Upper lobe of left lung (tissue), 6 donors: ENCODE measurements around the gene PRPF8. TPM values are rescaled to one million over a fixed set of nuclear protein-coding genes. Genes with fewer than 3 reads are reported as not detected.
"Not testable (repeated sequence)": the region's sequence is repeated elsewhere in the genome, so short reads cannot be mapped to it uniquely, and the experiment has no call there.

Experiments used
- ATAC-seq, 2 donors: fragments of 200-7000 bp; cut with Tn5 transposase; one replicate each; pipeline ENCODE4 v1.9.1; 2022; ENCODE audit warnings: mild to moderate bottlenecking in 2 of 2, moderate library complexity in 2 of 2; ENCODE audit not compliant: low FRiP score in 2 of 2
- DNase-seq, 2 donors: peaks; one replicate each; pipeline ENCODE4 v3.0.0-alpha.2; 2019 to 2020
- H3K27ac ChIP-seq, 4 donors: fragments of 200-600 bp; sonication (generic); one replicate each; pipeline ENCODE4 v1.5.1; 2016 to 2019
- H3K27me3 ChIP-seq, 4 donors: fragments of 200-600 bp; sonication (generic); one replicate each; pipeline ENCODE4 v1.5.1; 2017 to 2019
- H3K36me3 ChIP-seq, 4 donors: fragments of 200-600 bp; sonication (generic); one replicate each; pipeline ENCODE4 v1.5.1; 2016 to 2019
- H3K4me1 ChIP-seq, 4 donors: fragments of 200-600 bp; sonication (generic); one replicate each; pipeline ENCODE4 v1.5.1; 2018 to 2019
- H3K4me3 ChIP-seq, 4 donors: fragments of 200-600 bp; sonication (generic); one replicate each; pipeline ENCODE4 v1.5.1; 2017 to 2019; ENCODE audit warnings: mild to moderate bottlenecking in 2 of 4, moderate library complexity in 1 of 4
- H3K9me3 ChIP-seq, 4 donors: fragments of 200-600 bp; sonication (generic); one replicate each; pipeline ENCODE4 v1.5.1; 2018 to 2019
- CTCF ChIP-seq, 6 experiments: fragments of 450-650 bp in 4 of 6; fragments of 200-600 bp in 2 of 6; sonication (generic) in 2 of 6; IDR thresholded peaks; one replicate each; pipeline ENCODE4 v1.5.1; 2016 to 2019; ENCODE audit warnings: antibody characterized with exemption in 6 of 6
- EP300 ChIP-seq, 4 donors: sonication (generic); formaldehyde crosslinking; IDR thresholded peaks; one replicate each; pipeline ENCODE4 v1.5.1; 2017; ENCODE audit warnings: antibody characterized with exemption in 4 of 4, control low read depth in 2 of 4
- POLR2A ChIP-seq, 4 donors: fragments of 450-650 bp; IDR thresholded peaks; one replicate each; pipeline ENCODE4 v1.5.1; 2016 to 2017; ENCODE audit warnings: antibody characterized with exemption in 4 of 4, mild to moderate bottlenecking in 2 of 4
- POLR2AphosphoS5 ChIP-seq, 2 donors: sonication (generic); formaldehyde crosslinking; IDR thresholded peaks; one replicate each; pipeline ENCODE4 v1.5.1; 2017; ENCODE audit warnings: antibody characterized with exemption in 2 of 2
- WGBS, 2 donors: methylation state at CpG; one replicate each; pipeline ENCODE4 v1.1.5; 2017 to 2018; 5-methylcytosine and 5-hydroxymethylcytosine counted together
- total RNA-seq, 6 donors: library from RNA; depleted of rRNA in 4 of 6; stranded (reverse); fragments of >200 nt in 4 of 6; gene quantifications; one replicate each; pipeline versions ENCODE4 v1.1.0 to v1.2.1, GENCODE V29; 2016 to 2021
- donor health status: DM: no; HTN: no; CAD: no; lungs with moderate emphysema.
- donor health status: DM: no; HTN: yes; CAD: no; lungs with severe emphysema.

Gene PRPF8
- total RNA-seq, 6 donors from 2014 or later: 173 to 283 (median 220) TPM

- no peak for ATAC-seq
- H3K27ac ChIP-seq: no peak overlapping the region
- 74 to 81% methylated on average over 4 of the region's 4 CpGs for WGBS, 2 donors
Measured at GRCh38 chr17:1711804-1712203, 27.1 kb upstream of the PRPF8 start.

GRCh38 chr17:1710807-1711553 lies 26.3 kb upstream of the PRPF8 start:
- H3K27me3 ChIP-seq: no peaks in the 10 kb centered on the region
- DNase-seq (peak in 1 of 2 donors; percentile 37), ATAC-seq (no peak)
- peaks cover 45 to 64% (median 49%) of the 10 kb centered on the region in 4 donors for H3K4me1 ChIP-seq
- peaks cover 4 to 40% (median 19%) of the 10 kb centered on the region in 4 donors for H3K36me3 ChIP-seq
- no peaks in the 10 kb centered on the region for H3K9me3 ChIP-seq
- peak overlapping the region; percentile 43 to 87 (median 64) for H3K4me3 ChIP-seq
- WGBS, 2 donors: 26 to 30% methylated on average over 9 to 14 of the region's 14 CpGs
- no peak for TF ChIP-seq EP300 (IDR thresholded peaks at IDR 0.05)
- peak in 1 of 2 donors; percentile 7 for TF ChIP-seq POLR2AphosphoS5 (IDR thresholded peaks at IDR 0.05)
- H3K27ac ChIP-seq: peak overlapping the region; percentile 64 to 93 (median 86)

More at GRCh38 chr17:1711804-1712203, 27.1 kb upstream of the PRPF8 start:
- TF ChIP-seq POLR2A (IDR thresholded peaks at IDR 0.05): no peak
- TF ChIP-seq POLR2AphosphoS5 (IDR thresholded peaks at IDR 0.05): no peak
- no peak for TF ChIP-seq EP300 (IDR thresholded peaks at IDR 0.05)
- Histone ChIP-seq H3K36me3 (peaks cover 4 to 40% (median 19%) of the 10 kb centered on the region in 4 donors), H3K4me1 (peaks cover 45 to 64% (median 49%) of the 10 kb centered on the region in 4 donors), H3K9me3 (no peaks in the 10 kb centered on the region), H3K27me3 (no peaks in the 10 kb centered on the region), H3K4me3 (no peak overlapping the region)
- DNase-seq: no peak

- H3K9me3 ChIP-seq: no peaks in the 10 kb centered on the region
- H3K4me1 ChIP-seq: peaks cover 44 to 64% (median 49%) of the 10 kb centered on the region in 4 donors
- WGBS, 2 donors: 5 to 11% methylated on average over 17 to 50 of the region's 83 CpGs
- TF ChIP-seq EP300 (IDR thresholded peaks at IDR 0.05): no peak
- peak in 1 of 6 experiments; percentile 19 for TF ChIP-seq CTCF (IDR thresholded peaks at IDR 0.05)
- peak in 2 of 4 donors; percentile 56 to 85 for TF ChIP-seq POLR2A (IDR thresholded peaks at IDR 0.05)
- peak; percentile 36 to 70 for TF ChIP-seq POLR2AphosphoS5 (IDR thresholded peaks at IDR 0.05)
- H3K4me3 ChIP-seq: peak within 1 kb of the TSS; percentile 43 to 87 (median 64)
- H3K27me3 ChIP-seq: no peaks in the 10 kb centered on the region
- ATAC-seq (peak; percentile 74 to 77), DNase-seq (peak; percentile 85 to 94)
- H3K27ac ChIP-seq: peak within 1 kb of the TSS; percentile 64 to 93 (median 86)
- H3K36me3 ChIP-seq: peaks cover 4 to 40% (median 19%) of the 10 kb centered on the region in 4 donors
Measured at GRCh38 chr17:1709971-1710806, 25.5 kb upstream of the PRPF8 start, which contains the start of gene TLCD2. Gene TLCD2 (minus strand): TSS chr17:1710377. CDS start chr17:1710242, 135 bp downstream.

GRCh38 chr17:1709403-1709951 lies 24.8 kb upstream of the PRPF8 start:
- Histone ChIP-seq H3K4me1 (peaks cover 37 to 59% (median 46%) of the 10 kb centered on the region in 4 donors), H3K9me3 (no peaks in the 10 kb centered on the region), H3K27me3 (no peaks in the 10 kb centered on the region), H3K27ac (peak overlapping the region in 3 of 4 donors; percentile 85 to 93 (median 87)), H3K36me3 (peaks cover 4 to 40% (median 19%) of the 10 kb centered on the region in 4 donors), H3K4me3 (peak overlapping the region; percentile 43 to 87 (median 64))
- TF ChIP-seq EP300 (IDR thresholded peaks at IDR 0.05): no peak
- no peak for TF ChIP-seq CTCF (IDR thresholded peaks at IDR 0.05)
- TF ChIP-seq POLR2AphosphoS5 (IDR thresholded peaks at IDR 0.05): no peak
- no peak for TF ChIP-seq POLR2A (IDR thresholded peaks at IDR 0.05)
- WGBS, 2 donors: 2 to 15% methylated on average over 4 to 9 of the region's 16 CpGs
- DNase-seq (no peak), ATAC-seq (peak in 1 of 2 donors; percentile 26)

- H3K27me3 ChIP-seq, DNase-seq, ATAC-seq, H3K27ac ChIP-seq, H3K9me3 ChIP-seq: not testable (repeated sequence)
- Histone ChIP-seq H3K4me1 (peaks cover 31 to 53% (median 40%) of the 10 kb centered on the region in 4 donors), H3K4me3 (peak overlapping the region in 1 of 4 donors; percentile 55), H3K36me3 (peaks cover 4 to 35% (median 19%) of the 10 kb centered on the region in 4 donors)
- 89 to 93% methylated on average over 10 of the region's 10 CpGs for WGBS, 2 donors
Measured at GRCh38 chr17:1708791-1709346, 24.2 kb upstream of the PRPF8 start.
